MM.1S (cell line): ENCODE data around the gene FCSK.

Experiments
- DNase-seq: peaks from one replicate; pipeline ENCODE4 v3.0.0-alpha.2; 2015
- H2AFZ ChIP-seq: fragments of 300-600 bp; sonication (generic); 2 replicates; pipeline ENCODE4 v1.6.0; 2016; ENCODE audit warnings: antibody characterized with exemption, low read length
- H3F3A ChIP-seq: fragments of 300-600 bp; sonication (generic); 2 replicates; pipeline ENCODE4 v1.6.1; 2016; ENCODE audit warnings: mild to moderate bottlenecking, antibody characterized with exemption, low read length, moderate library complexity, mixed read lengths; ENCODE audit not compliant: insufficient read depth
- H3K27ac ChIP-seq: fragments of 300-600 bp; sonication (generic); 2 replicates; pipeline ENCODE4 v1.5.1; 2016; ENCODE audit warnings: mild to moderate bottlenecking, low read length
- H3K27me3 ChIP-seq: fragments of 300-600 bp; sonication (generic); replicated peaks from 2 replicates; pipeline ENCODE4 v1.6.0; 2016; ENCODE audit warnings: low read length; ENCODE audit not compliant: insufficient read depth
- H3K36me3 ChIP-seq: fragments of 300-600 bp; sonication (generic); replicated peaks from 2 replicates; pipeline ENCODE4 v1.6.1; 2016; ENCODE audit warnings: mild to moderate bottlenecking, low read length, mixed read lengths; ENCODE audit not compliant: insufficient read depth
- H3K4me1 ChIP-seq: fragments of 300-600 bp; sonication (generic); 2 replicates; pipeline ENCODE4 v1.6.1; 2016; ENCODE audit warnings: low read length, mixed read lengths
- H3K4me2 ChIP-seq: fragments of 300-600 bp; sonication (generic); 2 replicates; pipeline ENCODE4 v1.6.0; 2016; ENCODE audit warnings: low read depth, low read length
- H3K4me3 ChIP-seq: fragments of 300-600 bp; sonication (generic); 2 replicates; pipeline ENCODE4 v1.5.1; 2016; ENCODE audit warnings: low read length, mixed read lengths
- H3K79me2 ChIP-seq: fragments of 300-600 bp; sonication (generic); 2 replicates; pipeline ENCODE4 v1.6.1; 2016; ENCODE audit warnings: mixed run types, low read length, mixed read lengths
- H3K9ac ChIP-seq: fragments of 300-600 bp; sonication (generic); 2 replicates; pipeline ENCODE4 v1.6.1; 2016; ENCODE audit warnings: low read length, mixed read lengths
- H3K9me2 ChIP-seq: fragments of 300-600 bp; sonication (generic); replicated peaks from 2 replicates; pipeline ENCODE4 v1.6.1; 2016; ENCODE audit warnings: mild to moderate bottlenecking, low read length, mixed read lengths; ENCODE audit not compliant: insufficient read depth
- H3K9me3 ChIP-seq: fragments of 300-600 bp; sonication (generic); replicated peaks from 2 replicates; pipeline ENCODE4 v1.6.1; 2016; ENCODE audit warnings: mild to moderate bottlenecking, low read length, mixed read lengths; ENCODE audit not compliant: insufficient read depth
- H4K20me1 ChIP-seq: fragments of 300-600 bp; sonication (generic); 2 replicates; pipeline ENCODE4 v1.6.1; 2016; ENCODE audit warnings: mild to moderate bottlenecking, low read length, moderate library complexity, mixed read lengths; ENCODE audit not compliant: insufficient read depth
- CTCF ChIP-seq: fragments of 300-600 bp; sonication (generic); IDR thresholded peaks from 2 replicates; pipeline ENCODE4 v1.5.1; 2016; ENCODE audit warnings: antibody characterized with exemption, low read length, mixed read lengths
- EZH2 ChIP-seq: fragments of 300-600 bp; sonication (generic); optimal IDR thresholded peaks from 2 replicates; pipeline ENCODE3; 2017; ENCODE audit warnings: low read depth, mild to moderate bottlenecking, antibody characterized with exemption, low read length, mixed read lengths
- EZH2phosphoT487 ChIP-seq: fragments of 300-600 bp; sonication (generic); IDR thresholded peaks from 2 replicates; pipeline ENCODE4 v1.6.1; 2018; ENCODE audit warnings: antibody characterized with exemption, low read length

The FCSK gene

GRCh38 chr16:70468776-70469525 lies 14.6 kb downstream of the FCSK start:
- no peak for TF ChIP-seq CTCF
- no peak for TF ChIP-seq EZH2
- TF ChIP-seq EZH2phosphoT487, result no peak
- Histone ChIP-seq H4K20me1 (no peaks in the 10 kb centered on the region), H2AFZ (no peak overlapping the region), H3F3A (no peaks in the 10 kb centered on the region), H3K27ac (no peak overlapping the region), H3K79me2 (no peaks in the 10 kb centered on the region), H3K4me1 (no peaks in the 10 kb centered on the region), H3K4me3 (no peak overlapping the region), H3K36me3 (no peaks in the 10 kb centered on the region), H3K27me3 (no peaks in the 10 kb centered on the region), H3K9me3 (no peaks in the 10 kb centered on the region), H3K4me2 (no peak overlapping the region), H3K9me2 (no peaks in the 10 kb centered on the region), H3K9ac (no peak overlapping the region)
- no peak for DNase-seq

GRCh38 chr16:70470141-70470926 lies 15.9 kb downstream of the FCSK start:
- Histone ChIP-seq H4K20me1 (no peaks in the 10 kb centered on the region), H3K79me2 (no peaks in the 10 kb centered on the region), H3K9ac (no peak overlapping the region), H3K9me3 (no peaks in the 10 kb centered on the region), H3K4me3 (no peak overlapping the region), H3K27ac (no peak overlapping the region), H3K4me2 (no peak overlapping the region), H3F3A (no peaks in the 10 kb centered on the region), H3K36me3 (no peaks in the 10 kb centered on the region), H2AFZ (no peak overlapping the region), H3K27me3 (no peaks in the 10 kb centered on the region), H3K4me1 (no peaks in the 10 kb centered on the region), H3K9me2 (no peaks in the 10 kb centered on the region)
- no peak for TF ChIP-seq EZH2
- no peak for TF ChIP-seq EZH2phosphoT487
- no peak for DNase-seq

GRCh38 chr16:70470927-70471341 lies 16.5 kb downstream of the FCSK start:
- Histone ChIP-seq H3K4me2 (no peak overlapping the region), H3K9me3 (no peaks in the 10 kb centered on the region), H3K4me1 (no peaks in the 10 kb centered on the region), H2AFZ (no peak overlapping the region), H3K79me2 (no peaks in the 10 kb centered on the region), H3K27me3 (no peaks in the 10 kb centered on the region), H3K9me2 (no peaks in the 10 kb centered on the region), H3K36me3 (no peaks in the 10 kb centered on the region), H3F3A (no peaks in the 10 kb centered on the region), H3K27ac (no peak overlapping the region), H4K20me1 (no peaks in the 10 kb centered on the region), H3K4me3 (no peak overlapping the region), H3K9ac (no peak overlapping the region)
- DNase-seq, result no peak
- TF ChIP-seq EZH2phosphoT487 (no peak), CTCF (peak; percentile 25), EZH2 (no peak)
